ENCODE results near the gene PSPC1. TPM values are rescaled to one million over a fixed set of nuclear protein-coding genes. Genes with fewer than 3 reads are reported as not detected.

The PSPC1 gene
- total and polyA plus RNA-seq, 4 donors, result 17.7 to 61.3 (median 37.3) TPM

DNA sequence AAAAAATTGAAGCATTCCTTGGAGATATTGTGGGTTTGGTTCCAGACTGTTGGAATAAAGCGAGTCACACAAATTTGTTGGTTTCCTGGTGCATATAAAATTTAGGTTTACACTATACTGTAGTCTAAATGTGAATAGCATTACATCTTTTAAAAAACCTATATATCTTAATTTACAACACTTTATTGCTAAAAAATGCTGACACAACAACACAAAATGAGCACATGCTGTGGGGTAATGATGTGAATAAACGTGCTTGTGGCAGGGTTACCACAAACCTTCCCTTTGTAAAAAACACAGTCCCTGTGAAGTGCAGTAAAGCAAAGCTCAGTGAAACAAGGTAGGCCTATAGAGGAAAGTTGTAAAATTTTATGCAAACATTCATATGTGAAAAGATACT is 121.6 kb downstream of the PSPC1 start:
- intact Hi-C loops (cut with DNase I), result no loop called here
- H3K4me3 ChIP-seq (ENCODE audit: low read length in 2 of 2), result no peak overlapping the region
- DNase-seq (no peak), ATAC-seq (ENCODE audit: low FRiP score) (no peak)
- H3K9me3 ChIP-seq (ENCODE audit: control insufficient read depth, low read length), result no peaks in the 10 kb centered on the region
- 75 to 83% methylated on average over 2 of the region's 2 CpGs for WGBS, 2 donors
- H3K27me3 ChIP-seq (ENCODE audit: control insufficient read depth in 1 of 2, insufficient read depth in 2 of 2, low read length in 1 of 2), result no peaks in the 10 kb centered on the region
- H3K27ac ChIP-seq (ENCODE audit: low read depth in 1 of 2, low read length in 2 of 2), result no peak overlapping the region
- peaks cover 2 to 3% of the 10 kb centered on the region in 2 donors for H3K36me3 ChIP-seq (ENCODE audit: control insufficient read depth in 1 of 2, insufficient read depth in 2 of 2, low read length in 1 of 2)
- H3K4me1 ChIP-seq (ENCODE audit: control insufficient read depth in 1 of 2, insufficient read depth in 2 of 2, low read length in 2 of 2), result no peaks in the 10 kb centered on the region

- intact Hi-C loops (cut with DNase I), result no loop called here
- no peaks in the 10 kb centered on the region for H3K27me3 ChIP-seq (ENCODE audit: control insufficient read depth in 1 of 2, insufficient read depth in 2 of 2, low read length in 1 of 2)
- no peaks in the 10 kb centered on the region for H3K9me3 ChIP-seq (ENCODE audit: control insufficient read depth, low read length)
- DNase-seq (no peak), ATAC-seq (ENCODE audit: low FRiP score) (no peak)
- H3K27ac ChIP-seq (ENCODE audit: low read depth in 1 of 2, low read length in 2 of 2), result no peak overlapping the region
- peaks cover 2 to 3% of the 10 kb centered on the region in 2 donors for H3K36me3 ChIP-seq (ENCODE audit: control insufficient read depth in 1 of 2, insufficient read depth in 2 of 2, low read length in 1 of 2)
- no peaks in the 10 kb centered on the region for H3K4me1 ChIP-seq (ENCODE audit: control insufficient read depth in 1 of 2, insufficient read depth in 2 of 2, low read length in 2 of 2)
- H3K4me3 ChIP-seq (ENCODE audit: low read length in 2 of 2), result no peak overlapping the region
Observed at GRCh38 chr13:19658831-19659230, 123.9 kb downstream of the PSPC1 start.

DNA sequence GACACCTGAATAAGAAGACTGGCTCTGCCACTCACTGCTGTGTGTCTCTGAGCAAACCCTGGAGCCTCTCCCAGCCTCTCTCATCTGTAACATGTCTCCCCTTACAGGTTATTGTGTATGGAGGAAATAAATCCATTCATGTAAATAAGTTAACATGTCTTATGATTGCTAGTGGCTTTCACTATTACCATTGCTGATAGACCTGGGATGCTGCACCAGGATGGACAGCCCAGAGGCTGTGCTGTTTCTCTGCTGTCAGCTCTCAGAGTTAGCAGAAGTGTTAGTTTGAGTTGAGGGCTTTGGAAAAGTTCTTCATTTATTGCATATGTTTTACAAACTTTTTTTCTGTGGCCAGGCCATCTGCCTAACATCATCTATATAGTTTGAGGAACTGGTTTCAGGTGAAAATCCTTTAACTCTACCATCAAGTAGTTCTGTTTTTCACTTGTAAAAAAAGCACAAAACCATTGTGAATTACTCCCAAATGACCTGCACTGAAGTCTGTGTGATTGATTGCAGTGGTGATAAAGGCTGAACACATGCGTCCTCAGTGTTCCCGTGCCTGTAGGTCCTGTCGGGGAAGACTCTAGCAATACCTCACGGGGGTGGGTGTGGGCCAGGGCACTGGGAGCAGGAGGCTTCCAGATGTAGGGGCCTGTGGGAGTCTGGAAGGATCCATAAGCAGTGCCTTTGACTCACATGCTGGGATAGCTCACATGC is 124.7 kb downstream of the PSPC1 start:
- Histone ChIP-seq H3K27me3 (ENCODE audit: control insufficient read depth in 1 of 2, insufficient read depth in 2 of 2, low read length in 1 of 2) (no peaks in the 10 kb centered on the region), H3K4me3 (ENCODE audit: low read length in 2 of 2) (no peak overlapping the region), H3K36me3 (ENCODE audit: control insufficient read depth in 1 of 2, insufficient read depth in 2 of 2, low read length in 1 of 2) (peaks cover 0 to 3% of the 10 kb centered on the region in 2 donors), H3K27ac (ENCODE audit: low read depth in 1 of 2, low read length in 2 of 2) (no peak overlapping the region), H3K4me1 (ENCODE audit: control insufficient read depth in 1 of 2, insufficient read depth in 2 of 2, low read length in 2 of 2) (no peaks in the 10 kb centered on the region), H3K9me3 (ENCODE audit: control insufficient read depth, low read length) (no peaks in the 10 kb centered on the region)
- ATAC-seq (ENCODE audit: low FRiP score) (no peak), DNase-seq (no peak)
- WGBS, 2 donors, result 25 to 35% methylated on average over 4 of the region's 4 CpGs
- intact Hi-C loops (cut with DNase I), result no loop called here

Other genes with a start within 250 kb of the PSPC1 start
- gene TPTE2, start 221.4 kb downstream of the PSPC1 start, total RNA-seq, result under 1 TPM in 1 of 2 donors, not detected in 1; 0.32 TPM
- gene TPTE2, start 221.4 kb downstream of the PSPC1 start, polyA plus RNA-seq, result under 1 TPM in 1 of 2 donors, not detected in 1; 0.13 TPM
- gene MPHOSPH8, start 149.3 kb downstream of the PSPC1 start, total RNA-seq, result 10 to 100 TPM; 35.7 to 46.5 TPM
- gene MPHOSPH8, start 149.3 kb downstream of the PSPC1 start, polyA plus RNA-seq, result 10 to 100 TPM; 33.6 to 52.7 TPM
- gene ZMYM5, start 80.7 kb upstream of the PSPC1 start, total RNA-seq, result 10 to 100 TPM; 12.4 to 19.5 TPM
- 10 to 100 TPM in 1 of 2 donors, 1 to 10 TPM in 1; 5.5 to 10.8 TPM for gene ZMYM5, start 80.7 kb upstream of the PSPC1 start, polyA plus RNA-seq
- gene ZMYM2, start 175.8 kb upstream of the PSPC1 start, total RNA-seq, result 100 to 1,000 TPM in 1 of 2 donors, 10 to 100 TPM in 1; 80.7 to 118 TPM
- gene ZMYM2, start 175.8 kb upstream of the PSPC1 start, polyA plus RNA-seq, result 10 to 100 TPM; 12.9 to 32.8 TPM